ENCODE results near the gene MTX3. TPM values are rescaled to one million over a fixed set of nuclear protein-coding genes. Genes with fewer than 3 reads are reported as not detected.

MTX3 gene
- total RNA-seq, 1 donor = 17.7 TPM

- H3K27me3 ChIP-seq (ENCODE audit: insufficient read depth, low read length) = peaks cover 16% of the 10 kb centered on the region
These were observed 52.6 kb downstream of the MTX3 start for GRCh38 chr5:79938468-79938867.

GRCh38 chr5:79936646-79937216 lies 54.3 kb downstream of the MTX3 start:
- Histone ChIP-seq H3K4me3 (ENCODE audit: insufficient read depth, low read length) (no peak overlapping the region), H3K27me3 (ENCODE audit: insufficient read depth, low read length) (peaks cover 16% of the 10 kb centered on the region), H2AFZ (ENCODE audit: low read length) (no peak overlapping the region), H3K9me3 (ENCODE audit: low read depth, low read length) (no peaks in the 10 kb centered on the region), H3K79me2 (ENCODE audit: insufficient read depth, low read length) (no peaks in the 10 kb centered on the region), H3K27ac (ENCODE audit: low read depth, low read length) (no peak overlapping the region), H3K4me2 (ENCODE audit: insufficient read depth, low read length) (no peak overlapping the region), H3K4me1 (ENCODE audit: insufficient read depth, low read length) (peaks cover 9% of the 10 kb centered on the region), H3K36me3 (ENCODE audit: insufficient read depth, low read length) (no peaks in the 10 kb centered on the region), H4K20me1 (ENCODE audit: insufficient read depth, low read length) (no peaks in the 10 kb centered on the region)
- DNase-seq (ENCODE audit: insufficient read length, low spot score, missing footprints) = no peak
- no peak for TF ChIP-seq CTCF (IDR thresholded peaks at IDR 0.05; ENCODE audit: extremely low read depth, low read depth, low read length)

More at GRCh38 chr5:79938468-79938867, 52.6 kb downstream of the MTX3 start:
- Histone ChIP-seq H3K27ac (ENCODE audit: low read depth, low read length) (no peak overlapping the region), H3K4me1 (ENCODE audit: insufficient read depth, low read length) (peaks cover 2% of the 10 kb centered on the region), H3K4me3 (ENCODE audit: insufficient read depth, low read length) (no peak overlapping the region), H3K79me2 (ENCODE audit: insufficient read depth, low read length) (no peaks in the 10 kb centered on the region), H3K36me3 (ENCODE audit: insufficient read depth, low read length) (no peaks in the 10 kb centered on the region), H4K20me1 (ENCODE audit: insufficient read depth, low read length) (no peaks in the 10 kb centered on the region), H3K9me3 (ENCODE audit: low read depth, low read length) (no peaks in the 10 kb centered on the region), H3K4me2 (ENCODE audit: insufficient read depth, low read length) (no peak overlapping the region), H2AFZ (ENCODE audit: low read length) (peak overlapping the region; percentile 37)
- DNase-seq (ENCODE audit: insufficient read length, low spot score, missing footprints) = no peak
- TF ChIP-seq CTCF (IDR thresholded peaks at IDR 0.05; ENCODE audit: extremely low read depth, low read depth, low read length) = no peak

- Histone ChIP-seq H3K4me2 (ENCODE audit: insufficient read depth, low read length) (no peak overlapping the region), H2AFZ (ENCODE audit: low read length) (no peak overlapping the region), H3K79me2 (ENCODE audit: insufficient read depth, low read length) (no peaks in the 10 kb centered on the region), H3K9me3 (ENCODE audit: low read depth, low read length) (no peaks in the 10 kb centered on the region), H3K36me3 (ENCODE audit: insufficient read depth, low read length) (no peaks in the 10 kb centered on the region), H3K4me3 (ENCODE audit: insufficient read depth, low read length) (no peak overlapping the region), H3K27me3 (ENCODE audit: insufficient read depth, low read length) (peaks cover 16% of the 10 kb centered on the region), H3K27ac (ENCODE audit: low read depth, low read length) (no peak overlapping the region), H3K4me1 (ENCODE audit: insufficient read depth, low read length) (peaks cover 9% of the 10 kb centered on the region), H4K20me1 (ENCODE audit: insufficient read depth, low read length) (no peaks in the 10 kb centered on the region)
- DNase-seq (ENCODE audit: insufficient read length, low spot score, missing footprints) = no peak
- TF ChIP-seq CTCF (IDR thresholded peaks at IDR 0.05; ENCODE audit: extremely low read depth, low read depth, low read length) = no peak
These were observed 54.9 kb downstream of the MTX3 start for GRCh38 chr5:79936002-79936645.

- H3K4me2 ChIP-seq (ENCODE audit: insufficient read depth, low read length) = no peak overlapping the region
- H2AFZ ChIP-seq (ENCODE audit: low read length) = no peak overlapping the region
- H3K4me1 ChIP-seq (ENCODE audit: insufficient read depth, low read length) = peaks cover 9% of the 10 kb centered on the region
- H3K27me3 ChIP-seq (ENCODE audit: insufficient read depth, low read length) = peaks cover 18% of the 10 kb centered on the region
- H3K36me3 ChIP-seq (ENCODE audit: insufficient read depth, low read length) = no peaks in the 10 kb centered on the region
- no peak overlapping the region for H3K27ac ChIP-seq (ENCODE audit: low read depth, low read length)
- H3K79me2 ChIP-seq (ENCODE audit: insufficient read depth, low read length) = no peaks in the 10 kb centered on the region
- no peak for TF ChIP-seq CTCF (IDR thresholded peaks at IDR 0.05; ENCODE audit: extremely low read depth, low read depth, low read length)
- DNase-seq (ENCODE audit: insufficient read length, low spot score, missing footprints) = no peak
- no peak overlapping the region for H3K4me3 ChIP-seq (ENCODE audit: insufficient read depth, low read length)
- no peaks in the 10 kb centered on the region for H4K20me1 ChIP-seq (ENCODE audit: insufficient read depth, low read length)
- H3K9me3 ChIP-seq (ENCODE audit: low read depth, low read length) = no peaks in the 10 kb centered on the region
These were observed 56.4 kb downstream of the MTX3 start for GRCh38 chr5:79934681-79935080.

Data from osteoblast (primary cell).